Measurements from ENCODE around the gene DHRS1. TPM values are rescaled to one million over a fixed set of nuclear protein-coding genes. Genes with fewer than 3 reads are reported as not detected.

DHRS1 gene
- polyA plus RNA-seq, 2 of the 4 experiments (the other 2 are of a cell fraction) = 15.1 to 17.4 TPM

DNA sequence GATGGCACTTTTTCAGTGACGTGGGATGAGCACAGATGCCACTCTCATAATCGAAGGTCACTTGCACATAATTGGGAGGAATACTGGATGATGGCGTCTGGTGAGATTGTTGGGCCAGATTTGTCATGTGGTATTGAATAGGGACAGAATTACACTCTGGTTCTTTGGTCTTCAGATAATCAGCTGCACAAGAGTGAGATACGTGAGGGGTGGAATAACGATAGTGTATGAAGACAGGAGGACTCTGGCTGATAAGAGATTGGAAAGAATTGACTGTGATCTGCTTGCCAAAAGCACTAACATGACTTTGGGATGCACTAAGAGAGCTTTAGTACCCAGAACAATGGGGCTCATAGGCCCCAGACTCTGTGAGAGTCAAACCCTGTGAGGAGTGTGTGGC, 21.2 kb downstream of the DHRS1 start (continued):
- no peak for TF ChIP-seq RARB (CRISPR knock-in tag; IDR thresholded peaks at IDR 0.05)

DNA sequence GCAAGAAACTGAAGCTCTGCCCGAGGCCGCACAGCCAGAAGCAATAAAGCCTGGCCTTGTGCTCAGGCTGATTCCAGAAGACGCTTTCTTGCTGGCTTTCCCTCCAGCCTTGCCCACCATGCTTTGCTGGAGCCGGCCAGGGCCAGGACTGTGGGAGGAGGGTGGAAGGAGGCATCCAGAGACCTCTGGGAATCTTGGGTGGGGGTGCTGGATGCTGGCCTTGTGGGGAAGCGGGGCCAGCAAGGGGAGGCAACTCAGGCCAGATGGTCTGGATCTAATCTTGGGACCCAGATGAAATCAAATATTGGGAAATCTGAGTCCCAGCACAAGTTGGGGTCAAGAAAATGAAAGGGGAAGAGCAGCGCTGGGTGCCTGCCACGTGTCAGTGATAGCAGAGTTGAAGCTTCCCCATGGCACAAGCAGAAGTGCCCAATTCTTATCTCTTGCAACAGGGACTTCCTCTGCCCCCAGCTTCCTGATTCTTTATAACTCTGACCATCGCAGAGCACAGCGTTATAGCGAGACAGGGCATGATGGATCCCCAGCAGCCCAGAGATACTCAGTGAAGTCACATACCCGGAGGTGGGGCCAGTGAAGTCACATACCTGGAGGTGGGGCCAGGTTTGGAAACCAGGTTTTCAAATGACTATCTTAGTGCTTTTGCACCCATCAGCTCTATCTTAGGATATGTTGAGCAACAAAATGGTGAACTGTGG, 21.8 kb downstream of the DHRS1 start:
- FAIRE-seq (no peak), DNase-seq (ENCODE audit: low read depth in 1 of 2, low spot score in 1 of 2) (no peak), ATAC-seq (no peak)
- Histone ChIP-seq H3K9me3 (no peaks in the 10 kb centered on the region), H3K4me2 (no peak overlapping the region), H3K4me1 (no peaks in the 10 kb centered on the region), H3K4me3 (no peak overlapping the region), H3K27ac (no peak overlapping the region)
- POLR2A ChIA-PET = no interaction called here
- CTCF ChIA-PET = interaction anchor here (0.8 to 34.0 kb wide), 5 partner anchors 8 to 35 kb away, joined by 3 to 469 read pairs (median 7); partner anchors contain the start of genes CIDEB, DHRS1, LTB4R and LTB4R2
- WGBS (ENCODE audit: missing lambda C conversion rate) = 86% methylated on average over 11 of the region's 11 CpGs
- no peak for TF ChIP-seq ZFP36 (IDR thresholded peaks at IDR 0.05; ENCODE audit: borderline replicate concordance, partially characterized antibody)
- no peak for TF ChIP-seq EHF (CRISPR knock-in tag; IDR thresholded peaks at IDR 0.05)
- no peak for TF ChIP-seq NR3C1 (IDR thresholded peaks at IDR 0.05)
- no peak for TF ChIP-seq RCOR1 (IDR thresholded peaks at IDR 0.05; ENCODE audit: low read depth, low read length)
- no peak for TF ChIP-seq BHLHE40 (IDR thresholded peaks at IDR 0.05; ENCODE audit: low read depth, low read length)
- TF ChIP-seq, protein P1, sequence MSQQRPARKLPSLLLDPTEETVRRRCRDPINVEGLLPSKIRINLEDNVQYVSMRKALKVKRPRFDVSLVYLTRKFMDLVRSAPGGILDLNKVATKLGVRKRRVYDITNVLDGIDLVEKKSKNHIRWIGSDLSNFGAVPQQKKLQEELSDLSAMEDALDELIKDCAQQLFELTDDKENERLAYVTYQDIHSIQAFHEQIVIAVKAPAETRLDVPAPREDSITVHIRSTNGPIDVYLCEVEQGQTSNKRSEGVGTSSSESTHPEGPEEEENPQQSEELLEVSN (IDR thresholded peaks at IDR 0.05; ENCODE audit: borderline replicate concordance, low read depth) = no peak
- no peak for TF ChIP-seq CBX8 (IDR thresholded peaks at IDR 0.05)
- no peak for TF ChIP-seq EHMT2 (IDR thresholded peaks at IDR 0.05; ENCODE audit: low read depth)
- no peak for TF ChIP-seq FOSL2 (IDR thresholded peaks at IDR 0.05)
- no peak for TF ChIP-seq FOSL2 (CRISPR knock-in tag; IDR thresholded peaks at IDR 0.05)
- no peak for TF ChIP-seq ATOH8 (CRISPR knock-in tag; IDR thresholded peaks at IDR 0.05; ENCODE audit: low read depth)

- 86% methylated on average over 6 of the region's 6 CpGs for WGBS (ENCODE audit: missing lambda C conversion rate)
- no peak for ATAC-seq
These were observed 22.5 kb downstream of the DHRS1 start for GRCh38 chr14:24277071-24277470.

GRCh38 chr14:24274101-24274543, 25.5 kb downstream of the DHRS1 start:
- Histone ChIP-seq H3K4me1 (0 out of 3 replicates have a peak, but pooled peaks cover 5% of the 10 kb centered on the region), H3K9me3 (no peaks in the 10 kb centered on the region), H3K4me2 (no peak overlapping the region), H3K4me3 (no peak overlapping the region), H3K27ac (no peak overlapping the region)
- ATAC-seq (no peak), FAIRE-seq (no peak), DNase-seq (ENCODE audit: low read depth in 1 of 2, low spot score in 1 of 2) (no peak)
- no peak for TF ChIP-seq SREBF2 (IDR thresholded peaks at IDR 0.05)
- TF ChIP-seq CBX8 (IDR thresholded peaks at IDR 0.05) = no peak
- TF ChIP-seq RFX5 (IDR thresholded peaks at IDR 0.05) = no peak
- TF ChIP-seq HDAC2 (IDR thresholded peaks at IDR 0.05) = no peak
- TF ChIP-seq ATOH8 (CRISPR knock-in tag; IDR thresholded peaks at IDR 0.05; ENCODE audit: low read depth) = no peak
- TF ChIP-seq BCL3 (IDR thresholded peaks at IDR 0.05) = no peak
- TF ChIP-seq PHF8 (IDR thresholded peaks at IDR 0.05; ENCODE audit: borderline replicate concordance, low read depth) = no peak
- no peak for TF ChIP-seq NFE2L2 (conservative IDR thresholded peaks at IDR 0.05; ENCODE audit: low read length)
- no peak for TF ChIP-seq CHD4 (IDR thresholded peaks at IDR 0.05; ENCODE audit: borderline replicate concordance)
- TF ChIP-seq PBX3 (IDR thresholded peaks at IDR 0.05) = no peak
- TF ChIP-seq MYC (IDR thresholded peaks at IDR 0.05; ENCODE audit: borderline replicate concordance, low read length) = no peak
- POLR2A ChIA-PET = interaction anchor here (1.4 kb wide), 1 partner anchor 32 kb away, joined by 8 read pairs; the partner anchor contains the start of gene TINF2
- CTCF ChIA-PET = interaction anchor here (0.6 to 34.0 kb wide), 5 partner anchors 8 to 58 kb away, joined by 3 to 469 read pairs (median 25); partner anchors contain the start of genes CIDEB, DHRS1, LTB4R and LTB4R2
- WGBS (ENCODE audit: missing lambda C conversion rate) = 85% methylated on average over 3 of the region's 3 CpGs

More at GRCh38 chr14:24277071-24277470, 22.5 kb downstream of the DHRS1 start:
- TF ChIP-seq POLR2AphosphoS2 (conservative IDR thresholded peaks at IDR 0.05; ENCODE audit: low read length) (no peak), PHF8 (IDR thresholded peaks at IDR 0.05; ENCODE audit: borderline replicate concordance, low read depth) (no peak), FOXS1 (CRISPR knock-in tag; IDR thresholded peaks at IDR 0.05) (no peak), HDAC2 (IDR thresholded peaks at IDR 0.05) (no peak), ELK1 (IDR thresholded peaks at IDR 0.05; ENCODE audit: low read depth, low read length) (no peak), NR3C1 (IDR thresholded peaks at IDR 0.05) (no peak), SREBF2 (IDR thresholded peaks at IDR 0.05) (no peak), EHF (CRISPR knock-in tag; IDR thresholded peaks at IDR 0.05) (no peak), HOXA7 (CRISPR knock-in tag; IDR thresholded peaks at IDR 0.05) (no peak)
- Histone ChIP-seq H3K9me3 (no peaks in the 10 kb centered on the region), H3K4me2 (no peak overlapping the region), H3K4me3 (no peak overlapping the region), H3K27ac (no peak overlapping the region), H3K4me1 (0 out of 3 replicates have a peak, but pooled peaks cover 2% of the 10 kb centered on the region)
- CTCF ChIA-PET = interaction anchor here (0.8 to 34.0 kb wide), 5 partner anchors 9 to 35 kb away, joined by 3 to 469 read pairs (median 4); partner anchors contain the start of genes CIDEB, DHRS1, LTB4R and LTB4R2
- POLR2A ChIA-PET = no interaction called here
- DNase-seq (ENCODE audit: low read depth in 1 of 2, low spot score in 1 of 2) (no peak), FAIRE-seq (no peak)

Measured in A549 (cell line).